SK-N-SH (cell line): ENCODE measurements around the gene PLEKHM3.

Experiments
- CTCF ChIP-seq: fragments of 200-600 bp; sonication (generic); IDR thresholded peaks from 2 replicates; pipeline ENCODE4 v1.6.1; 2017; ENCODE audit warnings: antibody characterized with exemption, mild to moderate bottlenecking, moderate library complexity
- FOXM1 ChIP-seq: IDR thresholded peaks from 2 replicates; pipeline ENCODE4 v1.4.0; 2012; ENCODE audit warnings: low read depth, mild to moderate bottlenecking
- JUND ChIP-seq: IDR thresholded peaks from 2 replicates; pipeline ENCODE4 v1.4.0; 2012
- MEF2A ChIP-seq: IDR thresholded peaks from 2 replicates; pipeline ENCODE4 v1.4.0; 2012; ENCODE audit warnings: low read depth, borderline replicate concordance
- POLR2AphosphoS5 ChIP-seq: IDR thresholded peaks from 2 replicates; pipeline ENCODE4 v1.6.1; 2012; ENCODE audit warnings: low read depth, low read length
- RCOR1 ChIP-seq: fragments of 150-350 bp; IDR thresholded peaks from 2 replicates; pipeline ENCODE4 v1.6.1; 2017; ENCODE audit warnings: antibody characterized with exemption, low read length
- REST ChIP-seq: IDR thresholded peaks from 2 replicates; pipeline ENCODE4 v1.6.1; 2012; ENCODE audit warnings: mild to moderate bottlenecking, low read depth, low read length, moderate library complexity

- TF ChIP-seq CTCF (no peak), REST (no peak), POLR2AphosphoS5 (no peak), JUND (no peak), RCOR1 (no peak), FOXM1 (no peak), MEF2A (no peak)
Measured at GRCh38 chr2:207787017-207787416, 238.3 kb downstream of the PLEKHM3 start.
